Right lobe of liver (tissue), 6 donors: ENCODE measurements around the gene RPL12. TPM values are rescaled to one million over a fixed set of nuclear protein-coding genes. Genes with fewer than 3 reads are reported as not detected.

ENCODE experiments used
- ATAC-seq, 4 donors: fragments of 200-7000 bp; cut with Tn5 transposase; one replicate each; pipeline ENCODE4 v1.9.1; 2020; ENCODE audit warnings: mild to moderate bottlenecking in 4 of 4, moderate library complexity in 4 of 4
- DNase-seq, 3 donors: peaks; one replicate each; pipeline ENCODE4 v3.0.0-alpha.2; 2020
- H3K27ac ChIP-seq, 3 donors: fragments of 200-600 bp; one replicate each; pipeline ENCODE4 v1.8.0; 2022
- H3K27me3 ChIP-seq, 2 donors: fragments of 200-600 bp; one replicate each; pipeline ENCODE4 v1.8.0; 2022
- H3K36me3 ChIP-seq, 4 donors: fragments of 200-600 bp; sonication (generic) in 1 of 4; one replicate each; pipeline versions ENCODE4 v1.5.1 to v1.8.0; 2017 to 2022; ENCODE audit warnings: control low read depth in 1 of 4
- H3K4me1 ChIP-seq, 4 donors: fragments of 200-600 bp; sonication (generic) in 1 of 4; one replicate each; pipeline versions ENCODE4 v1.5.1 to v1.8.0; 2017 to 2022; ENCODE audit warnings: control low read depth in 1 of 4
- H3K4me3 ChIP-seq, 3 donors: fragments of 200-600 bp; one replicate each; pipeline ENCODE4 v1.8.0; 2022
- H3K9me3 ChIP-seq, 4 donors: fragments of 200-600 bp; sonication (generic) in 1 of 4; one replicate each; pipeline versions ENCODE4 v1.5.1 to v1.8.0; 2017 to 2022; ENCODE audit warnings: control low read depth in 1 of 4
- POLR2A ChIP-seq: fragments of 450-650 bp; IDR thresholded peaks from one replicate; pipeline ENCODE4 v1.6.1; 2017; ENCODE audit warnings: antibody characterized with exemption, mild to moderate bottlenecking
- WGBS: methylation state at CpG from one replicate; pipeline ENCODE4 v1.1.6; 2018; ENCODE audit warnings: low coverage, low lambda C conversion rate; ENCODE audit not compliant: insufficient coverage; ENCODE audit errors: missing lambda C conversion rate; 5-methylcytosine and 5-hydroxymethylcytosine counted together
- intact Hi-C, 2 donors: fragments of 100-400 bp; cut with DNase I; formaldehyde crosslinking; loops; one replicate each; pipeline versions ENCODE4 v1.11.2 to v1.14.1; 2022
- total RNA-seq, 6 experiments: library from RNA; depleted of rRNA in 2 of 6; stranded (reverse); fragments of >200 nt in 2 of 6; fragmentation: NEBNext Ultra II Directional in 3 of 6; extraction: Animal tissue kit (Norgen Biotek cat#: 25700) in 3 of 6; gene quantifications; one replicate each; pipeline versions ENCODE4 v1.1.0 to v1.2.4, GENCODE V29; 2016 to 2023
- TF ChIP-seq, protein P1 (sequence below), 4 donors: fragments of 200-600 bp in 3 of 4; fragments of 450-650 bp in 1 of 4; IDR thresholded peaks; one replicate each; pipeline versions ENCODE4 v1.5.1 to v1.8.0; 2016 to 2022; ENCODE audit warnings: antibody characterized with exemption in 4 of 4, mild to moderate bottlenecking in 2 of 4
- donor health status: DM: no; HTN: yes; CAD: no.
- donor health status: DM: no; HTN: no; CAD: no.
- donor health status: DM: no; HTN: no; CAD: no.
- donor health status: DM: no; HTN: yes; CAD: no.
- donor health status: DM: no; HTN: yes; CAD: no.

The RPL12 gene
- total RNA-seq, 6 experiments from 2014 or later, result 271 to 907 (median 364) TPM

DNA sequence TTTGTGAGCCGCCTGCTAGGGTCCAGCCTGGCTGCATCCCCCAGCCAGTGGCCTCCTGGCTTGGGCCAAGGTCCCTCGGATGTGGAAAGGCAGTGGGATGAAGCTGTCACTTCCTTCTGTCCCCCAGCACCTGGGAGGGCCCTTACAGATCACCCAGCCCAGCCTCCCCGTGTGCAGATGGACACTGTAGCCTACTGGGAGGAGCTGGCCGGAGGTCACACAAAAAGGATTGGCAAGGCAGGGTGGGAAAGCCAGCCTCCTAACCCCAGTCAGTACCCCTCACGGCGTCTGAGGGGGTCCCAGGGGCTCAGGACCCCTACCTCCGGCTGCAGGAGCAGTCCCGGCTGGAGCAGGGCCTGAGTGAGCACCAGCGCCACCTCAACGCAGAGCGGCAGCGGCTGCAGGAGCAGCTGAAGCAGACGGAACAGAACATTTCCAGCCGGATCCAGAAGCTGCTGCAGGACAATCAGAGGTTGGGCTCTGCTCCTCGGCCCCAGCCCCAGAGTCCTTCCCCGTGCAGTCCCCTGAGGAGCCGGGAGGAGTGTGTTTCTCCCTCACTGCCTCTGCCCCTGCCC is 28.4 kb upstream of the RPL12 start:
- Histone ChIP-seq H3K4me3 (no peak overlapping the region), H3K27ac (no peak overlapping the region), H3K36me3 (peaks cover 0 to 41% (median 14%) of the 10 kb centered on the region in 4 donors), H3K4me1 (no peaks in the 10 kb centered on the region), H3K27me3 (no peaks in the 10 kb centered on the region), H3K9me3 (no peaks in the 10 kb centered on the region)
- TF ChIP-seq, protein P1, sequence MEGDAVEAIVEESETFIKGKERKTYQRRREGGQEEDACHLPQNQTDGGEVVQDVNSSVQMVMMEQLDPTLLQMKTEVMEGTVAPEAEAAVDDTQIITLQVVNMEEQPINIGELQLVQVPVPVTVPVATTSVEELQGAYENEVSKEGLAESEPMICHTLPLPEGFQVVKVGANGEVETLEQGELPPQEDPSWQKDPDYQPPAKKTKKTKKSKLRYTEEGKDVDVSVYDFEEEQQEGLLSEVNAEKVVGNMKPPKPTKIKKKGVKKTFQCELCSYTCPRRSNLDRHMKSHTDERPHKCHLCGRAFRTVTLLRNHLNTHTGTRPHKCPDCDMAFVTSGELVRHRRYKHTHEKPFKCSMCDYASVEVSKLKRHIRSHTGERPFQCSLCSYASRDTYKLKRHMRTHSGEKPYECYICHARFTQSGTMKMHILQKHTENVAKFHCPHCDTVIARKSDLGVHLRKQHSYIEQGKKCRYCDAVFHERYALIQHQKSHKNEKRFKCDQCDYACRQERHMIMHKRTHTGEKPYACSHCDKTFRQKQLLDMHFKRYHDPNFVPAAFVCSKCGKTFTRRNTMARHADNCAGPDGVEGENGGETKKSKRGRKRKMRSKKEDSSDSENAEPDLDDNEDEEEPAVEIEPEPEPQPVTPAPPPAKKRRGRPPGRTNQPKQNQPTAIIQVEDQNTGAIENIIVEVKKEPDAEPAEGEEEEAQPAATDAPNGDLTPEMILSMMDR (IDR thresholded peaks at IDR 0.05), result no peak
- no peak for TF ChIP-seq POLR2A
- ATAC-seq (peak in 1 of 4 donors; percentile 33), DNase-seq (no peak)
- intact Hi-C loops, result no loop called here
- WGBS, result 33% methylated on average over 1 of the region's 17 CpGs

GRCh38 chr9:127474592-127474991 is 23.4 kb upstream of the RPL12 start:
- Histone ChIP-seq H3K9me3 (no peaks in the 10 kb centered on the region), H3K36me3 (peaks cover 0 to 38% (median 7%) of the 10 kb centered on the region in 4 donors), H3K27me3 (no peaks in the 10 kb centered on the region), H3K27ac (no peak overlapping the region), H3K4me3 (no peak overlapping the region), H3K4me1 (no peaks in the 10 kb centered on the region)
- WGBS, result 100% methylated on average over 1 of the region's 5 CpGs
- DNase-seq (no peak), ATAC-seq (no peak)
- intact Hi-C loops, result no loop called here
- TF ChIP-seq, protein P1 (IDR thresholded peaks at IDR 0.05), result no peak
- TF ChIP-seq POLR2A, result no peak

- intact Hi-C loops, result no loop called here
- peak in 1 of 4 donors; percentile 21 for ATAC-seq
- Histone ChIP-seq H3K9me3 (no peaks in the 10 kb centered on the region), H3K4me1 (no peaks in the 10 kb centered on the region), H3K27me3 (no peaks in the 10 kb centered on the region), H3K36me3 (peaks cover 0 to 31% (median 6%) of the 10 kb centered on the region in 4 donors), H3K4me3 (no peak overlapping the region), H3K27ac (no peak overlapping the region)
- TF ChIP-seq, protein P1 (IDR thresholded peaks at IDR 0.05), result no peak
- TF ChIP-seq POLR2A, result no peak
- no peak for DNase-seq
- WGBS, result 67% methylated on average over 1 of the region's 4 CpGs
Measured at GRCh38 chr9:127473932-127474331, 22.7 kb upstream of the RPL12 start.

- intact Hi-C loops, result no loop called here
- DNase-seq (no peak), ATAC-seq (peak in 1 of 4 donors; percentile 37)
- 76% methylated on average over 5 of the region's 10 CpGs for WGBS
- Histone ChIP-seq H3K4me1 (no peaks in the 10 kb centered on the region), H3K4me3 (no peak overlapping the region), H3K36me3 (peaks cover 0 to 27% (median 3%) of the 10 kb centered on the region in 4 donors), H3K9me3 (no peaks in the 10 kb centered on the region), H3K27ac (no peak overlapping the region), H3K27me3 (no peaks in the 10 kb centered on the region)
- TF ChIP-seq POLR2A, result no peak
- TF ChIP-seq, protein P1 (IDR thresholded peaks at IDR 0.05), result no peak
Measured at GRCh38 chr9:127473501-127473900, 22.3 kb upstream of the RPL12 start.
